ENCODE measurements around the gene KTI12. TPM values are rescaled to one million over a fixed set of nuclear protein-coding genes. Genes with fewer than 3 reads are reported as not detected.
"Not testable (repeated sequence)": the region's sequence is repeated elsewhere in the genome, so short reads cannot be mapped to it uniquely, and the experiment has no call there.

Gene KTI12
- total RNA-seq, 1 donor from 2014 or later, result 22.3 TPM

DNA sequence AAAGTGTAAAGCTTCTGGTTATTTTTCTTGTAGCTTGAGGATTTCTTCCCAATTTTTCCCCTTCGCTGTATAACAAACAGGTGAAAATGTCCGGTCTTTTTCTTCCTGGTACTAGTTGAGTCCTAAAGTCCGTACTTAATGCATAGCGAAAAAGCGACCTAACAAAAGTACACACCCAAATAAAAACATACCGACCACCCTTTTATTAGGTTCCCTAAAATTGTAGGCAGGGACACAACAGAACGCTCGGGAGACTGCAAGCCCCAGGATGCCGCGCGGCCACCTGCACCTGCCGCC, 22.2 kb upstream of the KTI12 start:
- Mint-ChIP-seq H3K9me3 (no peaks in the 10 kb centered on the region), H3K36me3 (ENCODE audit: low read depth) (peaks cover 37% of the 10 kb centered on the region), H3K4me1 (peaks cover 48% of the 10 kb centered on the region), H3K27me3 (no peaks in the 10 kb centered on the region), H3K27ac (peak overlapping the region; percentile 100), H3K4me3 (peak overlapping the region; percentile 92)
- no peak for DNase-seq
- intact Hi-C loops (cut with micrococcal nuclease), result loop anchor here (1.0 to 10.0 kb wide), 11 partner anchors 23 to 1271 kb away; partner anchors contain the start of genes CC2D1B, ECHDC2, EPS15 and GPX7

GRCh38 chr1:52055066-52055865, 21.7 kb upstream of the KTI12 start, which contains the start of gene TXNDC12:
Gene TXNDC12, minus strand, starts transcription at chr1:52055191. Its CDS starts 95 bp downstream, at chr1:52055096.
- Mint-ChIP-seq H3K4me3 (peak within 1 kb of the TSS; percentile 92), H3K27ac (peak within 1 kb of the TSS; percentile 100), H3K27me3 (no peaks in the 10 kb centered on the region), H3K9me3 (no peaks in the 10 kb centered on the region), H3K36me3 (ENCODE audit: low read depth) (peaks cover 32% of the 10 kb centered on the region), H3K4me1 (peaks cover 48% of the 10 kb centered on the region)
- intact Hi-C loops (cut with micrococcal nuclease), result loop anchor here (5.0 to 10.0 kb wide), 5 partner anchors 440 to 1272 kb away; partner anchors contain the start of genes ECHDC2, EPS15, LRP8 and OSBPL9
- DNase-seq, result peak; percentile 93

GRCh38 chr1:52054496-52055065, 21.0 kb upstream of the KTI12 start:
- peak; percentile 70 for DNase-seq
- Mint-ChIP-seq H3K27ac (peak overlapping the region; percentile 100), H3K4me1 (peaks cover 49% of the 10 kb centered on the region), H3K9me3 (no peaks in the 10 kb centered on the region), H3K27me3 (no peaks in the 10 kb centered on the region), H3K36me3 (ENCODE audit: low read depth) (peaks cover 30% of the 10 kb centered on the region), H3K4me3 (peak overlapping the region; percentile 92)
- intact Hi-C loops (cut with micrococcal nuclease), result loop anchor here (5.0 to 10.0 kb wide), 5 partner anchors 440 to 1273 kb away; partner anchors contain the start of genes ECHDC2, EPS15, LRP8 and OSBPL9

DNA sequence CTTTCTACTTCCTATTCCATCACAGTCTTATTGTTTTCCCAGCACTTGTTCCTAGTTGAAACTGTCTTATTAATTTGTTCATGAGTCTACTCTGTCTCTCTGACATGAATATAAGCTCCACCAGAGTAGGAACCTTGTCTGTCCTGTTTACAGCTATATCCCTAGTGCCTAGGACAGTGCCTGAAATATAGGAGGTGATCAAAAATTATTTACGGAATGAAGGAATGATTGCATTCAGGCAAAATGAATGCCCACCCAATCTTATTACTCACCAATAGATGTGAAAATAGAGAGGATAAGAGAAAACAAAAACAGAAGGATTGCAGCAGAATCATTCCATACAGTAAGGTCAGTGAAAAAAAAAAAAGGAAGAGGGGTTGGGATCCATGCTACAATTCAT, 20.3 kb upstream of the KTI12 start:
- H3K27me3 Mint-ChIP-seq, result no peaks in the 10 kb centered on the region
- no peak overlapping the region for H3K27ac Mint-ChIP-seq
- peaks cover 44% of the 10 kb centered on the region for H3K4me1 Mint-ChIP-seq
- DNase-seq, result no peak
- intact Hi-C loops (cut with micrococcal nuclease), result loop anchor here (10.0 kb wide), 4 partner anchors 439 to 871 kb away; partner anchors contain the start of genes ECHDC2, EPS15, OSBPL9 and SCP2
- peak overlapping the region; percentile 92 for H3K4me3 Mint-ChIP-seq
- no peaks in the 10 kb centered on the region for H3K9me3 Mint-ChIP-seq
- peaks cover 27% of the 10 kb centered on the region for H3K36me3 Mint-ChIP-seq (ENCODE audit: low read depth)

- H3K27ac Mint-ChIP-seq; DNase-seq; H3K4me3 Mint-ChIP-seq; H3K9me3 Mint-ChIP-seq; intact Hi-C loops (cut with micrococcal nuclease); H3K27me3 Mint-ChIP-seq: not testable (repeated sequence)
- Mint-ChIP-seq H3K36me3 (ENCODE audit: low read depth) (peaks cover 29% of the 10 kb centered on the region), H3K4me1 (peaks cover 24% of the 10 kb centered on the region)
Observed at GRCh38 chr1:52049337-52049736, 15.7 kb upstream of the KTI12 start.

GRCh38 chr1:52045666-52046195, 12.1 kb upstream of the KTI12 start:
- intact Hi-C loops (cut with micrococcal nuclease); H3K27ac Mint-ChIP-seq; H3K9me3 Mint-ChIP-seq; H3K4me3 Mint-ChIP-seq; H3K27me3 Mint-ChIP-seq; DNase-seq; H3K4me1 Mint-ChIP-seq: not testable (repeated sequence)
- peaks cover 22% of the 10 kb centered on the region for H3K36me3 Mint-ChIP-seq (ENCODE audit: low read depth)

GRCh38 chr1:52045236-52045635, 11.6 kb upstream of the KTI12 start:
- intact Hi-C loops (cut with micrococcal nuclease), result no loop called here
- Mint-ChIP-seq H3K4me3 (no peak overlapping the region), H3K27ac (no peak overlapping the region), H3K4me1 (peaks cover 5% of the 10 kb centered on the region), H3K9me3 (no peaks in the 10 kb centered on the region), H3K36me3 (ENCODE audit: low read depth) (peaks cover 23% of the 10 kb centered on the region), H3K27me3 (no peaks in the 10 kb centered on the region)
- no peak for DNase-seq

- intact Hi-C loops (cut with micrococcal nuclease), result no loop called here
- Mint-ChIP-seq H3K9me3 (no peaks in the 10 kb centered on the region), H3K27ac (no peak overlapping the region), H3K36me3 (ENCODE audit: low read depth) (peaks cover 27% of the 10 kb centered on the region), H3K27me3 (no peaks in the 10 kb centered on the region), H3K4me3 (no peak overlapping the region), H3K4me1 (peaks cover 2% of the 10 kb centered on the region)
- no peak for DNase-seq
Observed at GRCh38 chr1:52041551-52042185, 8.1 kb upstream of the KTI12 start.

DNA sequence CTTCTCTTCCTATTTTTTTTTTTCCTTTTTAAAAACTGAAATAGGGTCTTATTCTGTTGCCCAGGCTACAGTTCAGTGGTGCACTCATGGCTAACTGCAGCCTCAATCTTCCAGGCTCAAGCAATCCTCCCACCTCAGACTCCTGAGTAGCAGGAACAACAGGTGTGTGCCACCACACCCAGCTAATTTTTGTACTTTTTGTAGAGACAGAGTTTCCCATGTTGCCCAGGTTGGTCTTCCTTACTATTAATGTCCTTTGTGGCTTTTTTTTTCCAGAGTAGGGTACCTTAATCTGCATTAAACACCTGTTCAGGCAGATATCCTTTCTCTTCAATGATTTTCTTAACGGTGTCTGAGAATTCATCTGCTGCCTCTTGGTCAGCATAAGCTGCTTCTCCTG, 4.3 kb upstream of the KTI12 start:
- Mint-ChIP-seq H3K4me1 (peaks cover 8% of the 10 kb centered on the region), H3K27me3 (no peaks in the 10 kb centered on the region), H3K36me3 (ENCODE audit: low read depth) (peaks cover 31% of the 10 kb centered on the region), H3K4me3 (no peak overlapping the region), H3K9me3 (peaks cover 3% of the 10 kb centered on the region), H3K27ac (no peak overlapping the region)
- intact Hi-C loops (cut with micrococcal nuclease), result no loop called here
- DNase-seq, result no peak

GRCh38 chr1:52037402-52037814, 3.8 kb upstream of the KTI12 start:
- peaks cover 9% of the 10 kb centered on the region for H3K4me1 Mint-ChIP-seq
- H3K27me3 Mint-ChIP-seq, result no peaks in the 10 kb centered on the region
- peaks cover 34% of the 10 kb centered on the region for H3K36me3 Mint-ChIP-seq (ENCODE audit: low read depth)
- no peak overlapping the region for H3K4me3 Mint-ChIP-seq
- no peak for DNase-seq
- intact Hi-C loops (cut with micrococcal nuclease), result no loop called here
- H3K27ac Mint-ChIP-seq, result no peak overlapping the region
- peaks cover 3% of the 10 kb centered on the region for H3K9me3 Mint-ChIP-seq

GRCh38 chr1:52034050-52034384, 407 bp upstream of the KTI12 start:
- Mint-ChIP-seq H3K4me1 (peaks cover 30% of the 10 kb centered on the region), H3K36me3 (ENCODE audit: low read depth) (peaks cover 39% of the 10 kb centered on the region), H3K27me3 (no peaks in the 10 kb centered on the region), H3K4me3 (peak overlapping the region; percentile 95), H3K9me3 (peaks cover 3% of the 10 kb centered on the region), H3K27ac (peak overlapping the region; percentile 97)
- intact Hi-C loops (cut with micrococcal nuclease), result no loop called here
- no peak for DNase-seq

DNA sequence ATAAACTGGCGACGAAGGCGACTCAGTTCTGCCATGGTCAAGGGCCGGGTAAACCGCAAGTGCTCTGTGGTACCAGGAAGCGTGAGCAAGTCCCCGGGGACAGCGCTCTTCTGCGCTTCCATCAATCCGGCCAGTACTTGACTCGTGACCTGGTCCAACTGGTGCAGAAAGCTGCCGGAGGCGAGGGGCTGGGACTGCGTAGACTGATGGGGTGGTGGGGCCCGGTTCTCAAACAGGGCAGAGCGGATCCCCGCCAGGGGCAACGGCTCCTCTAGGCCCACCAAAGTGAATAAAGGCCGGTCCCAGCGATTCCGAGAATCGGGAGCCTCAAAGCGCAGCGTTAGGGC, 852 bp downstream of the KTI12 start:
- Mint-ChIP-seq H3K27me3 (no peaks in the 10 kb centered on the region), H3K27ac (peak overlapping the region; percentile 97), H3K4me1 (peaks cover 30% of the 10 kb centered on the region), H3K4me3 (peak overlapping the region; percentile 95), H3K9me3 (peaks cover 3% of the 10 kb centered on the region), H3K36me3 (ENCODE audit: low read depth) (peaks cover 37% of the 10 kb centered on the region)
- peak; percentile 70 for DNase-seq
- intact Hi-C loops (cut with micrococcal nuclease), result loop anchor here (1.0 kb wide), 1 partner anchor 24 kb away; the partner anchor contains the start of gene BTF3L4

- Mint-ChIP-seq H3K27ac (peak overlapping the region; percentile 97), H3K4me1 (peaks cover 30% of the 10 kb centered on the region), H3K4me3 (peak overlapping the region; percentile 95), H3K27me3 (no peaks in the 10 kb centered on the region), H3K9me3 (peaks cover 3% of the 10 kb centered on the region), H3K36me3 (ENCODE audit: low read depth) (peaks cover 39% of the 10 kb centered on the region)
- intact Hi-C loops (cut with micrococcal nuclease), result no loop called here
- peak; percentile 62 for DNase-seq
Observed at GRCh38 chr1:52032124-52032784, 1.4 kb downstream of the KTI12 start.

Measured in activated CD4-positive, alpha-beta T cell treated with anti-CD3 and anti-CD28 coated beads, Interleukin-2, amount 10 ng/mL, durations not matched to agents 24 days and 14 days (primary cell).